ENCODE data around the gene EPS15.
"Not testable (repeated sequence)": the region's sequence is repeated elsewhere in the genome, so short reads cannot be mapped to it uniquely, and the experiment has no call there.

The EPS15 gene

GRCh38 chr1:51414811-51415210, 104.3 kb downstream of the EPS15 start:
- DNase-seq (ENCODE audit: insufficient read length, low spot score) = no peak
- no peak for TF ChIP-seq SPI1 (IDR thresholded peaks at IDR 0.05; ENCODE audit: low read depth, low read length)
- TF ChIP-seq POLR2A (IDR thresholded peaks at IDR 0.05; ENCODE audit: low read depth, low read length) = no peak
- TF ChIP-seq POLR2AphosphoS5 (IDR thresholded peaks at IDR 0.05; ENCODE audit: low read depth, low read length) = no peak
- no peak for TF ChIP-seq POU2F2 (IDR thresholded peaks at IDR 0.05; ENCODE audit: low read depth, low read length)
- TF ChIP-seq TAF1 (IDR thresholded peaks at IDR 0.05; ENCODE audit: low read depth, low read length) = no peak
- TF ChIP-seq PAX5 (IDR thresholded peaks at IDR 0.05; ENCODE audit: insufficient read depth, low read length, severe bottlenecking) = no peak
- no peak for FAIRE-seq

DNA sequence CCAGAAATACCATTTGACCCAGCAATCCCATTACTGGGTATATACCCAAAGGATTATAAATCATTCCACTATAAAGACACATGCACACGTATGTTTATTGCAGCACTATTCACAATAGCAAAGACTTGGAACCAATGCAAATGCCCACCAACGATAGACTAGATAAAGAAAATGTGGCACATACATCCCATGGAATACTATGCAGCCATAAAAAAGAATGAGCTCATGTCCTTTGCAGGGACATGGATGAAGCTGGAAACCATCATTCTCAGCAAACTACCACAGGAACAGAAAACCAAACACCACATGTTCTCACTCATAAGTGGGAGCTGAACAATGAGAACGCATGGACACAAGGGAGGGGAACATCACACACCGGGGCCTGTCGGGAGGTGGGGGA, 107.2 kb downstream of the EPS15 start:
- not testable (repeated sequence) for FAIRE-seq; DNase-seq (ENCODE audit: insufficient read length, low spot score)

DNA sequence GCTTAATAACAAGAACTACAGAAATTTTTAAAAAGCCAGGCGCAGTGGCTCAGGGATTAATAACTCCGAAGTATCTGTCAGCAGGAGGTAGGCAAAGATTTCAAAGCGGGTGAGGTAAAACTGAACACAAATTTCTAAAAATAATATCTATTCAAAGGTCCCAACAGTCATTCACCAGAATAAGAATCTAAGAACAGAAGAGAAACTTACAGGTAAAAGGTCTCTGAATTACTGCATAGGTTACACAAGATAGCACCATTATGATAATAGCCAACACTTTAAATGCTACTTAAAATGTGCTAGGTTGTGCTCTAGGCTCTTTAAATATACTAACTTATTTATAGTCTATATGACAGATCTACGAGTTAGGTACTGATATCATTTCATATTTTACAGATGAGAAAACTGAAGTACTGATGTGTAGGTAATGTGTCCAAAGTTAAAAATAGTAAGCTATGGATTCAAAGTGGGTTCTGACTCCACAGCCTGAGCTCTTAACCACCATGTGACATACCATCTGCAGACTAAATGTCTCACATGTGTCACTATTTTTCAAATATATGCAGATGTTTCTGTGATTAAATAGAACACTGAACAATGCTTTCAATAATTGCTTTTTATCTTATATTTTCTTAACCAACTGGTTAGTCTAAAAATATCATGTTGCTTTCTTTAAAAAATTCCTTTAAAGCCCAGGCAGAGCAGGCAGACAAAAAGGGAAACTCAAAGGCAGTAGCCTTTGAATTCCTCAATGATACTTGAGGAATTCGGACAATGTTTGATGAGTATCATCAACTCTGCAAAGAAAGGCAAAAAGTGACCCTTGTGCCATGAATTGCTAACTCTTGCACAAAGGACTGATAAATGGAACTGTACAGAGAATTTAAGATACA, 108.3 kb downstream of the EPS15 start:
- FAIRE-seq (no peak), DNase-seq (ENCODE audit: insufficient read length, low spot score) (no peak)
- no peak for TF ChIP-seq PAX5 (IDR thresholded peaks at IDR 0.05; ENCODE audit: insufficient read depth, low read length, severe bottlenecking)
- no peak for TF ChIP-seq SPI1 (IDR thresholded peaks at IDR 0.05; ENCODE audit: low read depth, low read length)
- no peak for TF ChIP-seq TAF1 (IDR thresholded peaks at IDR 0.05; ENCODE audit: low read depth, low read length)
- TF ChIP-seq POLR2AphosphoS5 (IDR thresholded peaks at IDR 0.05; ENCODE audit: low read depth, low read length) = no peak
- no peak for TF ChIP-seq POLR2A (IDR thresholded peaks at IDR 0.05; ENCODE audit: low read depth, low read length)
- no peak for TF ChIP-seq POU2F2 (IDR thresholded peaks at IDR 0.05; ENCODE audit: low read depth, low read length)

- not testable (repeated sequence) for DNase-seq (ENCODE audit: insufficient read length, low spot score); FAIRE-seq
These were observed 109.1 kb downstream of the EPS15 start for GRCh38 chr1:51409755-51410541.

- no peak for DNase-seq (ENCODE audit: insufficient read length, low spot score)
- TF ChIP-seq POLR2A (IDR thresholded peaks at IDR 0.05; ENCODE audit: low read depth, low read length) (no peak), SPI1 (IDR thresholded peaks at IDR 0.05; ENCODE audit: low read depth, low read length) (no peak), POLR2AphosphoS5 (IDR thresholded peaks at IDR 0.05; ENCODE audit: low read depth, low read length) (no peak), TAF1 (IDR thresholded peaks at IDR 0.05; ENCODE audit: low read depth, low read length) (no peak), PAX5 (IDR thresholded peaks at IDR 0.05; ENCODE audit: insufficient read depth, low read length, severe bottlenecking) (no peak), POU2F2 (IDR thresholded peaks at IDR 0.05; ENCODE audit: low read depth, low read length) (no peak)
- FAIRE-seq = no peak
These were observed 126.8 kb downstream of the EPS15 start for GRCh38 chr1:51392241-51392640.

- not testable (repeated sequence) for FAIRE-seq; DNase-seq (ENCODE audit: insufficient read length, low spot score)
These were observed 128.4 kb downstream of the EPS15 start for GRCh38 chr1:51390641-51391040.

GRCh38 chr1:51387288-51387687, 131.8 kb downstream of the EPS15 start:
- not testable (repeated sequence) for FAIRE-seq; DNase-seq (ENCODE audit: insufficient read length, low spot score)

DNA sequence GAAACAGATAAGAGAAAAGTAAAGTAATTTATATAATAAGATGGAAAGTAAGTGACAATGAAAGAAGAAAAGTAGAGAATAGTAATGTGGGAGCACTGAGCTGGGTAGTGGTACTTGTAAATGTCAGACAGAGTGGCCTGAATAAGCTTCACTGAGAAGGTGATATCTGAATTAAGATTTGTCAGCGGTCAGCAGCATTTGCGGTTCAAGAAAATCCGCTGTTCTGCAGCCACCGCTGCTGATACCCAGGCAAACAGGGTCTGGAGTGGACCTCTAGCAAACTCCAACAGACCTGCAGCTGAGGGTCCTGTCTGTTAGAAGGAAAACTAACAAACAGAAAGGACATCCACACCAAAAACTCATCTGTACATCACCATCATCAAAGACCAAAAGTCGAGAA, 132.8 kb downstream of the EPS15 start:
- FAIRE-seq; DNase-seq (ENCODE audit: insufficient read length, low spot score): not testable (repeated sequence)

- no peak for TF ChIP-seq TAF1 (IDR thresholded peaks at IDR 0.05; ENCODE audit: low read depth, low read length)
- TF ChIP-seq POLR2AphosphoS5 (IDR thresholded peaks at IDR 0.05; ENCODE audit: low read depth, low read length) = no peak
- TF ChIP-seq POLR2A (IDR thresholded peaks at IDR 0.05; ENCODE audit: low read depth, low read length) = no peak
- no peak for TF ChIP-seq SPI1 (IDR thresholded peaks at IDR 0.05; ENCODE audit: low read depth, low read length)
- no peak for TF ChIP-seq PAX5 (IDR thresholded peaks at IDR 0.05; ENCODE audit: insufficient read depth, low read length, severe bottlenecking)
- TF ChIP-seq POU2F2 (IDR thresholded peaks at IDR 0.05; ENCODE audit: low read depth, low read length) = no peak
- DNase-seq (ENCODE audit: insufficient read length, low spot score) = no peak
- peak; percentile 23 for FAIRE-seq
These were observed 133.3 kb downstream of the EPS15 start for GRCh38 chr1:51385776-51386175.

DNA sequence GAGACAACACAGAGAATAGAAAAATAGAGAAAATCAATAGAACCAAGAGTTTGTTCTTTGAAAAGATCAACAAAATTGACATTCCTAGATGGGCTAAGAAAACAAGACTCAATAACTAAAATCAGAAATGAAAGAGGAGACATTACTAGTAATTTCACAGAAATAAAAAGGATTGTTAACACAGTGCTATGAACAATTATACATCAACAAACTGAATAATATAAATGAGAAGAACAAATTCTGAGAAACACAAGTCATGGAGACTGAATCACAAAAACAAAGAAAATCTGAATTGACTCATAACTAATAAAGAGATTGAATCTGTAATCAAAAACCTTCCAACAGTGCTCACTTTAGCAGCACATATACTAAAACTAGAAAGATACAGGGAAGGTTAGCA, 137.1 kb downstream of the EPS15 start:
- DNase-seq (ENCODE audit: insufficient read length, low spot score) = no peak
- no peak for FAIRE-seq
- TF ChIP-seq POLR2AphosphoS5 (IDR thresholded peaks at IDR 0.05; ENCODE audit: low read depth, low read length) = no peak
- no peak for TF ChIP-seq POU2F2 (IDR thresholded peaks at IDR 0.05; ENCODE audit: low read depth, low read length)
- TF ChIP-seq PAX5 (IDR thresholded peaks at IDR 0.05; ENCODE audit: insufficient read depth, low read length, severe bottlenecking) = no peak
- no peak for TF ChIP-seq POLR2A (IDR thresholded peaks at IDR 0.05; ENCODE audit: low read depth, low read length)
- TF ChIP-seq SPI1 (IDR thresholded peaks at IDR 0.05; ENCODE audit: low read depth, low read length) = no peak
- TF ChIP-seq TAF1 (IDR thresholded peaks at IDR 0.05; ENCODE audit: low read depth, low read length) = no peak

DNA sequence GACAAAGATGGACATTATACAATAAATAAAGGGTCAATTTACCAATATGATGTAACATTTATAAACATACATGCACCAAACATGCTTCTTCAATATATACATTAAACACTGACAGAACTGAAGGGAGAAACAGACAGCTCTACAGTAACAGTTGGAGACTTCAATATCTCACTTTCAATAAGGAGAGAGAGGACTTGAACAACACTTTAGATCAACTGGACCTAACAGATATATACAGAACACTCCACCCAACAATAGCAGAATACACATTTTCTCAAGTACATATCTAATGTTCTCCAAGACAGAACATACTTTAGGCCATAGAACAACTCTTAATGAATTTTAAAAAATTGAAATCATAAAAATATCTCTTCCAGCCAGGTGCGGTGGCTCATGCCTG, 138.1 kb downstream of the EPS15 start:
- FAIRE-seq (no peak), DNase-seq (ENCODE audit: insufficient read length, low spot score) (no peak)
- no peak for TF ChIP-seq PAX5 (IDR thresholded peaks at IDR 0.05; ENCODE audit: insufficient read depth, low read length, severe bottlenecking)
- TF ChIP-seq POLR2AphosphoS5 (IDR thresholded peaks at IDR 0.05; ENCODE audit: low read depth, low read length) = no peak
- no peak for TF ChIP-seq POU2F2 (IDR thresholded peaks at IDR 0.05; ENCODE audit: low read depth, low read length)
- TF ChIP-seq SPI1 (IDR thresholded peaks at IDR 0.05; ENCODE audit: low read depth, low read length) = no peak
- no peak for TF ChIP-seq POLR2A (IDR thresholded peaks at IDR 0.05; ENCODE audit: low read depth, low read length)
- no peak for TF ChIP-seq TAF1 (IDR thresholded peaks at IDR 0.05; ENCODE audit: low read depth, low read length)

All from GM12891 (cell line).